ENCODE data around the gene ITIH3. TPM values are rescaled to one million over a fixed set of nuclear protein-coding genes. Genes with fewer than 3 reads are reported as not detected.
A peak's percentile ranks its signal among the peaks of the same experiment; 100 is the strongest.

Gene ITIH3
- total RNA-seq, 1 donor from 2014 or later = 0.59 TPM

DNA sequence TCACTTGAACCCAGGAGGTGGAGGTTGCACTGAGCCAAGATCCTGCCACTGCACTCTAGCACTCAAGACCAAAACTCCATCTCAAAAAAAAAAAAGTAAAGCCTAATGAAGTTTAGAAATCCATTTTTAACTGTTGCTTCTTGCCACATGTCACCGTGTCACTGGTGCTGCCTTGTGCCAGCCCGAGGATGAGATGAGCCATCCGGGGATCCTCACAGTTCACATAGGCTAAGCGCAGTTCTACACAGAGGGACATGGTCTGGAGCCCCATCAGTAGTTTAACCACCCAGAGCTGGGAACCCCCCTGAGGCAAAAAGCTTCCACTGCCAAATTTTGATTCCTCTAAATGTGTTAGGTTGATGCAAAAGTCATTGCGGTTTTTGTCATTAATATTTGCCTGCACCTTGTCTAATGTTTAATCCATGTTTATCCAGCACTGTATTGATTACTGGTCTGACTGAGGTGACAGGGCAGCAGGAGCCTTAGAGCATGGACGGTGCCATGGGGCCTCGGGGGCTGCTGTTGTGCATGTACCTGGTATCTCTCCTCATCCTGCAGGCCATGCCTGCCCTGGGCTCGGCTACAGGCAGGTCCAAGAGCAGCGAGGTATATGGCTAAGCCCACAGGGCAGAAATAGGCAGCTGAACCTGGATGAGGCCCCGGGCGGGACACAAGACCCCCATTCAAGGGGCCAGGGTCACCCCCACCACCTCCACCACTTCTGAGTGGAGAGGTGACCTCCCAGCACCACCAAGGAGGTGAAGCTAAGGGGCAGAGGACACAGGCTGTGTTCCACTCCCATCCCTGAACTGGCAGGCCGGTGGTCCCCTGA lies 17.3 kb upstream of the ITIH3 start, which contains the start of gene ITIH1:
Gene ITIH1 (plus strand): TSS at position 473 of the 832 bp plus-strand sequence. CDS start 17 bp downstream, at position 490.
- H3K4me3 Mint-ChIP-seq (ENCODE audit: unreplicated experiment) = no peak within 1 kb of the TSS
- peaks cover 13% of the 10 kb centered on the region for H3K27me3 Mint-ChIP-seq (ENCODE audit: unreplicated experiment)
- TF ChIP-seq, protein P1, sequence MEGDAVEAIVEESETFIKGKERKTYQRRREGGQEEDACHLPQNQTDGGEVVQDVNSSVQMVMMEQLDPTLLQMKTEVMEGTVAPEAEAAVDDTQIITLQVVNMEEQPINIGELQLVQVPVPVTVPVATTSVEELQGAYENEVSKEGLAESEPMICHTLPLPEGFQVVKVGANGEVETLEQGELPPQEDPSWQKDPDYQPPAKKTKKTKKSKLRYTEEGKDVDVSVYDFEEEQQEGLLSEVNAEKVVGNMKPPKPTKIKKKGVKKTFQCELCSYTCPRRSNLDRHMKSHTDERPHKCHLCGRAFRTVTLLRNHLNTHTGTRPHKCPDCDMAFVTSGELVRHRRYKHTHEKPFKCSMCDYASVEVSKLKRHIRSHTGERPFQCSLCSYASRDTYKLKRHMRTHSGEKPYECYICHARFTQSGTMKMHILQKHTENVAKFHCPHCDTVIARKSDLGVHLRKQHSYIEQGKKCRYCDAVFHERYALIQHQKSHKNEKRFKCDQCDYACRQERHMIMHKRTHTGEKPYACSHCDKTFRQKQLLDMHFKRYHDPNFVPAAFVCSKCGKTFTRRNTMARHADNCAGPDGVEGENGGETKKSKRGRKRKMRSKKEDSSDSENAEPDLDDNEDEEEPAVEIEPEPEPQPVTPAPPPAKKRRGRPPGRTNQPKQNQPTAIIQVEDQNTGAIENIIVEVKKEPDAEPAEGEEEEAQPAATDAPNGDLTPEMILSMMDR (IDR thresholded peaks at IDR 0.05) = no peak
- peak; percentile 77 for DNase-seq (ENCODE audit: extremely low spot score, unreplicated experiment)
- no peaks in the 10 kb centered on the region for H3K36me3 Mint-ChIP-seq (ENCODE audit: unreplicated experiment)
- no peak within 1 kb of the TSS for H3K27ac Mint-ChIP-seq (ENCODE audit: unreplicated experiment)
- H3K9me3 Mint-ChIP-seq (ENCODE audit: unreplicated experiment) = no peaks in the 10 kb centered on the region
- H3K4me1 Mint-ChIP-seq (ENCODE audit: unreplicated experiment) = no peaks in the 10 kb centered on the region

DNA sequence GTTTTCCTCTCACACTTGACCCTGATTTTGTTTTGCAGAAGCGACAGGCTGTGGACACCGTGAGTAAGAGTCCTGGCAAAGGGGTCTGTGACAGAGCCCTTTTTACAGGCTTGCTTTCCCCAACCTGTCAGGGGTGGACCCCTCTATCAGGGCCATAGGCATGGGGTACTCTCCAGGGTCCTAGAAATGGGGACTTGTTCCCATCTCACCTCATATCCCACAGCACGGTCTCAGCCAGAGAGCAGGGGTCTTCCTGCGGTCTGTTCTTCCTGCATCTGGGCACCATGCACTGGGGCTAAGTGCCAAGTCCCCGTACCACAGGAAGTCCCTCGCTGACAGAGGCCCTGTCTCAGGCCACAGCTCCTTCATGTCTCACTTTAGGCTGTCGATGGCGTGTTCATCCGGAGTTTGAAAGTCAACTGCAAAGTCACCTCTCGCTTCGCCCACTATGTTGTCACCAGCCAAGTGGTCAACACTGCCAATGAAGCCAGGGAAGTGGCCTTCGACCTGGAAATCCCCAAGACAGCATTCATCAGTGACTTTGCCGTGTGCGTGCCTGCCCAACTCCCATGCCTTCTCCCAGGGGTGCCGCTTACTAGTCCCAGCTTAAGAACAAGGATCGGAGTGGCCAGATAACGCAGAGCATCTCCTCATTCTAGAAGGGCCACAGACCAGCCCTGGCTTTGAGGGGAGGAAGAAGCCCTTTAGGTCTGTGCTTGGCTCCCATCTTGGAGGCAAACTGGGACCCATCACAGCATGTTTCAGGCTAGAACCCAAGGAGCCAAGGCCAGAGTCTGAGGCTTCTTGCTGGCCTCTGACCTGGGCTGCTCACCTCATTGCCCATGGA lies 16.4 kb upstream of the ITIH3 start:
- peak; percentile 67 for DNase-seq (ENCODE audit: extremely low spot score, unreplicated experiment)
- H3K36me3 Mint-ChIP-seq (ENCODE audit: unreplicated experiment) = no peaks in the 10 kb centered on the region
- no peak overlapping the region for H3K27ac Mint-ChIP-seq (ENCODE audit: unreplicated experiment)
- peaks cover 19% of the 10 kb centered on the region for H3K27me3 Mint-ChIP-seq (ENCODE audit: unreplicated experiment)
- TF ChIP-seq, protein P1 (IDR thresholded peaks at IDR 0.05) = no peak
- no peak overlapping the region for H3K4me3 Mint-ChIP-seq (ENCODE audit: unreplicated experiment)
- no peaks in the 10 kb centered on the region for H3K4me1 Mint-ChIP-seq (ENCODE audit: unreplicated experiment)
- no peaks in the 10 kb centered on the region for H3K9me3 Mint-ChIP-seq (ENCODE audit: unreplicated experiment)

DNA sequence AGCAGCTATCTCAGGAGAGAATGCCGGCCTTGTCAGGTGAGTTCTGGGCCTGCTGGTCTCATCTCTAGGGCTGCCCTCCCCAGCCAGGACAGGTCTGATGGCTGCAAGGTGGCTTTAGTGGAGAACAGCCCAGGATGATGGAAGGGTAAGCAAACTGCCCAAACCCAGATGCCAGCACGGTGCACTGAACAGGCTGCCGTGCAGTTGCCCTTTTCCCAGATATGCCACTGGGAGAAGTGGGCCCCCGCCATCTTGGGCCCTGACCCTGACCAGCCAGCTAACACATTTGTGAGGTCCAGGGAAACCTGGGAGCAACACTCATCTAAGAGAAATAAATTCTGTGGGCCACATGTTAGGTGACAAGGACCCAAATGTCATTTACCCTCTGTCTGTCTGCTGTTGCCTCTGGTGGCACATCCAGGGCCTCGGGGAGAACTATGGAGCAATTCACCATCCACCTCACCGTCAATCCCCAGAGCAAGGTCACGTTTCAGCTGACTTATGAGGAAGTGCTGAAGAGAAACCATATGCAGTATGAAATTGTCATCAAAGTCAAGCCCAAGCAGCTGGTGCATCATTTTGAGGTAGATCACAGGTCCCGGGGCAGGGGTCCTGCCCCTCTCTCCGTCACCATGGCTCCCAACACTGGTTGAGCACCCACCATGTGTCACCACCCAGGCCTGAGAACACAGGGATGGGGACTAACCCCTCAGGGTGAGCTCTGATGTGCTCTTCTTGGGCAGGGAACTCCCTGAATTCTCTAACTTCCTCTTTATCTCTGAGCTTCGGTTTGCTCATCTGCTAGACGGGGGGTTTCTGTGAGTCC lies 15.4 kb upstream of the ITIH3 start:
- peaks cover 26% of the 10 kb centered on the region for H3K27me3 Mint-ChIP-seq (ENCODE audit: unreplicated experiment)
- H3K4me3 Mint-ChIP-seq (ENCODE audit: unreplicated experiment) = no peak overlapping the region

DNA sequence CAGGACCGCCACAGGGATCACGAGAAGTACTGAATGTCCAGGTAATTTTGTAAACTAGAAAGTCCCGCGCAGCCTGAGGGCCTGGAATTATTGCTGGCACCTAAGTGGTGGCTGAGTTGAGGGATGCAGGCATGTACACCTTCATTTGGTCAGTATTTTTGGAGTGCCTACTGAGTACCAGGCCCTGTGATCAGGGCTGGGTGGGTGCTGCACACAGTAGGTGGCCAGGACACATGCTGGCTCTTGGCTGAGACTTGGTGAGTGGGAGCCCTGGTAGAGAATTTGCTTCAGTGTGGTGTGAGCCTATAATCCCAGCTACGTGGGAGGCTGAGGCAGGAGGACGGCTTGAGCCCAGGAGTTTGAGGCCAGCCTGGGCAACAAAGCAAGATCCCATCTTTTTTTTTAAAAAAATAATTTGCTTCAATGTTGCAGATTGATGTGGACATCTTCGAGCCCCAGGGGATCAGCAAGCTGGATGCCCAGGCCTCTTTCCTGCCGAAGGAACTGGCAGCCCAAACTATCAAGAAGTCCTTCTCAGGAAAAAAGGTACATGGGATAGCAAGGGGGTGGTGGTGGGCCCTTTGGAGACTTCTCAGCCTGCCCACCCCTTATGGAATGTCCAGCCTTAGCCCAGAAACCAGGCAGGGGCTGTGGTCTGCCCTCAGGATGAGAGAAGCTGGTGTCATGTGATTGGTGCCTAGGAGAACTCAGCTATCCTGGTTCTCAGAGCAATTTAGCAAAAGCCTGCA lies 14.6 kb upstream of the ITIH3 start:
- Mint-ChIP-seq H3K4me1 (ENCODE audit: unreplicated experiment) (no peaks in the 10 kb centered on the region), H3K4me3 (ENCODE audit: unreplicated experiment) (no peak overlapping the region), H3K36me3 (ENCODE audit: unreplicated experiment) (no peaks in the 10 kb centered on the region), H3K9me3 (ENCODE audit: unreplicated experiment) (no peaks in the 10 kb centered on the region), H3K27ac (ENCODE audit: unreplicated experiment) (no peak overlapping the region), H3K27me3 (ENCODE audit: unreplicated experiment) (peaks cover 26% of the 10 kb centered on the region)
- TF ChIP-seq, protein P1 (IDR thresholded peaks at IDR 0.05) = no peak
- peak; percentile 60 for DNase-seq (ENCODE audit: extremely low spot score, unreplicated experiment)

More for the DNA sequence above, 15.4 kb upstream of the ITIH3 start:
- TF ChIP-seq, protein P1 (IDR thresholded peaks at IDR 0.05) = no peak
- DNase-seq (ENCODE audit: extremely low spot score, unreplicated experiment) = no peak
- no peak overlapping the region for H3K27ac Mint-ChIP-seq (ENCODE audit: unreplicated experiment)
- no peaks in the 10 kb centered on the region for H3K36me3 Mint-ChIP-seq (ENCODE audit: unreplicated experiment)
- no peaks in the 10 kb centered on the region for H3K9me3 Mint-ChIP-seq (ENCODE audit: unreplicated experiment)
- no peaks in the 10 kb centered on the region for H3K4me1 Mint-ChIP-seq (ENCODE audit: unreplicated experiment)

Data from osteocyte (in vitro differentiated cells).